Upper lobe of right lung (tissue), 1 donor: ENCODE measurements around the gene DPP10. TPM values are rescaled to one million over a fixed set of nuclear protein-coding genes. Genes with fewer than 3 reads are reported as not detected.

Experiments used
- ATAC-seq: fragments of 200-7000 bp; cut with Tn5 transposase; one replicate; pipeline ENCODE4 v1.9.1; 2020; ENCODE audit warnings: mild to moderate bottlenecking, moderate library complexity
- DNase-seq: peaks from one replicate; pipeline ENCODE4 v3.0.0-alpha.2; 2020
- H3K27ac ChIP-seq: fragments of 200-600 bp; one replicate; pipeline ENCODE4 v1.8.0; 2022
- H3K27me3 ChIP-seq: fragments of 200-600 bp; one replicate; pipeline ENCODE4 v1.8.0; 2022; ENCODE audit warnings: mild to moderate bottlenecking
- H3K36me3 ChIP-seq: fragments of 200-600 bp; one replicate; pipeline ENCODE4 v1.8.0; 2022
- H3K4me1 ChIP-seq: fragments of 200-600 bp; one replicate; pipeline ENCODE4 v1.8.0; 2022
- H3K4me3 ChIP-seq: fragments of 200-600 bp; one replicate; pipeline ENCODE4 v1.8.0; 2022; ENCODE audit warnings: mild to moderate bottlenecking
- H3K9me3 ChIP-seq: fragments of 200-600 bp; one replicate; pipeline ENCODE4 v1.8.0; 2022
- CTCF ChIP-seq: fragments of 200-600 bp; IDR thresholded peaks from one replicate; pipeline ENCODE4 v1.8.0; 2022; ENCODE audit warnings: antibody characterized with exemption
- intact Hi-C: fragments of 100-400 bp; cut with DNase I; formaldehyde crosslinking; loops from one replicate; pipeline ENCODE4 v1.11.0; 2022
- total RNA-seq: library from RNA; stranded (reverse); fragmentation: NEBNext Ultra II Directional; extraction: Animal tissue kit (Norgen Biotek cat#: 25700); gene quantifications from one replicate; pipeline ENCODE4 v1.2.1, GENCODE V29; 2021
- donor health status: DM: no; HTN: yes; CAD: no; lungs with severe emphysema.

DPP10 gene
- total RNA-seq, 1 donor from 2014 or later: 1.0 TPM

- no peak for DNase-seq
- Histone ChIP-seq H3K36me3 (no peaks in the 10 kb centered on the region), H3K9me3 (no peaks in the 10 kb centered on the region), H3K27ac (no peak overlapping the region), H3K4me3 (no peak overlapping the region), H3K27me3 (no peaks in the 10 kb centered on the region), H3K4me1 (no peaks in the 10 kb centered on the region)
- ATAC-seq: no peak
- TF ChIP-seq CTCF: no peak
- intact Hi-C loops: no loop called here
These were observed 1396.1 kb downstream of the DPP10 start for GRCh38 chr2:115838539-115838938.

- Histone ChIP-seq H3K9me3 (no peaks in the 10 kb centered on the region), H3K36me3 (no peaks in the 10 kb centered on the region), H3K4me3 (no peak overlapping the region), H3K4me1 (no peaks in the 10 kb centered on the region), H3K27me3 (no peaks in the 10 kb centered on the region), H3K27ac (no peak overlapping the region)
- intact Hi-C loops: no loop called here
- no peak for TF ChIP-seq CTCF
- no peak for DNase-seq
- ATAC-seq: no peak
These were observed 1399.9 kb downstream of the DPP10 start for GRCh38 chr2:115842306-115842705.

- no peaks in the 10 kb centered on the region for H3K27me3 ChIP-seq
- no peak for DNase-seq
- ATAC-seq: no peak
- no peaks in the 10 kb centered on the region for H3K4me1 ChIP-seq
- TF ChIP-seq CTCF: no peak
- no peaks in the 10 kb centered on the region for H3K9me3 ChIP-seq
- no peaks in the 10 kb centered on the region for H3K36me3 ChIP-seq
- no peak overlapping the region for H3K4me3 ChIP-seq
- H3K27ac ChIP-seq: no peak overlapping the region
- intact Hi-C loops: no loop called here
These were observed 1405.8 kb downstream of the DPP10 start for GRCh38 chr2:115848192-115848591.

- Histone ChIP-seq H3K4me3 (no peak overlapping the region), H3K27me3 (no peaks in the 10 kb centered on the region), H3K9me3 (no peaks in the 10 kb centered on the region), H3K4me1 (no peaks in the 10 kb centered on the region), H3K27ac (no peak overlapping the region), H3K36me3 (no peaks in the 10 kb centered on the region)
- no peak for TF ChIP-seq CTCF
- ATAC-seq (no peak), DNase-seq (no peak)
- intact Hi-C loops: no loop called here
These were observed 1424.6 kb downstream of the DPP10 start for GRCh38 chr2:115867024-115867423.

GRCh38 chr2:115874427-115874826 lies 1432.0 kb downstream of the DPP10 start:
- Histone ChIP-seq H3K36me3 (no peaks in the 10 kb centered on the region), H3K27me3 (no peaks in the 10 kb centered on the region), H3K4me3 (no peak overlapping the region), H3K4me1 (no peaks in the 10 kb centered on the region), H3K27ac (no peak overlapping the region), H3K9me3 (no peaks in the 10 kb centered on the region)
- TF ChIP-seq CTCF: no peak
- intact Hi-C loops: no loop called here
- ATAC-seq (no peak), DNase-seq (no peak)

GRCh38 chr2:115880558-115880957 lies 1438.1 kb downstream of the DPP10 start:
- intact Hi-C loops: no loop called here
- H3K27me3 ChIP-seq: no peaks in the 10 kb centered on the region
- H3K27ac ChIP-seq: no peak overlapping the region
- H3K4me1 ChIP-seq: no peaks in the 10 kb centered on the region
- H3K9me3 ChIP-seq: no peaks in the 10 kb centered on the region
- no peaks in the 10 kb centered on the region for H3K36me3 ChIP-seq
- TF ChIP-seq CTCF: no peak
- DNase-seq: no peak
- H3K4me3 ChIP-seq: no peak overlapping the region
- ATAC-seq: no peak
